Hepatic stellate cell (primary cell): ENCODE data around the gene CROCC2.

Experiments used
- DNase-seq: peaks from one replicate; pipeline ENCODE4 v3.0.0; 2011; ENCODE audit warnings: low spot score

Gene CROCC2

DNA sequence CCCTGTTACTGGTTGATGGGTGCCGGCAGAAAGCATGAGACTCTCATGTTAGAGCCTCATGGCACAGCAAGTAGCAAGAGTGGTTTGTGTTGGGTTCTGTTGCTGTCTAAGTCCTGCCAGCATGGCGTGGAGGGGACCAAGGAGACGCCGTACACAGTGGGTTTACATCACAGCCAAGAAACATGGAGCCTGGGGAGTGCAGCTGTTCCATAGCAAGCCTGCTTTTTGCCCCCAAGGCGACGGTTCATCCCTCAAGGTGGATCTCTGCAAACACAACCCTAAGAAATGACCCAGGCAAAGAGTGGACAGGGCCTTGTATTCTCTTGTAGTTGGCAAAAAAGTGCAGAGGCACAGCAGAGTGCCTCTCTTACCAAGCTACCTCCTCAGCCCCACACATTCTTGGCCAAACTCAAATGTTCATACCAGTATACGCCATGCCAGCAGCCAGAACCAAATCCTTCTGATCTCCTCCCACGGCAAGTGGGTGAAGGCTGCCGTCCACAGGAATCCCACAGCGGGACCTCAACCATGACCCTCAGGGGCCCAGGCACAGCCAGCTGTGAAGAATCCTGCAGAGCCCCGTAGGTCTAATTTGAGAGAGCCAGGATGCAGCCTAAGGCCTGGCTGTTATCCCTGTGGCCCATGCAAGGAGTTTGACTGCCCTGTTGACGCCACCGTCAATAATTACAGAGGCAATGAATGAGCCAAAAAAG, 111.2 kb downstream of the CROCC2 start:
- DNase-seq = no peak

DNA sequence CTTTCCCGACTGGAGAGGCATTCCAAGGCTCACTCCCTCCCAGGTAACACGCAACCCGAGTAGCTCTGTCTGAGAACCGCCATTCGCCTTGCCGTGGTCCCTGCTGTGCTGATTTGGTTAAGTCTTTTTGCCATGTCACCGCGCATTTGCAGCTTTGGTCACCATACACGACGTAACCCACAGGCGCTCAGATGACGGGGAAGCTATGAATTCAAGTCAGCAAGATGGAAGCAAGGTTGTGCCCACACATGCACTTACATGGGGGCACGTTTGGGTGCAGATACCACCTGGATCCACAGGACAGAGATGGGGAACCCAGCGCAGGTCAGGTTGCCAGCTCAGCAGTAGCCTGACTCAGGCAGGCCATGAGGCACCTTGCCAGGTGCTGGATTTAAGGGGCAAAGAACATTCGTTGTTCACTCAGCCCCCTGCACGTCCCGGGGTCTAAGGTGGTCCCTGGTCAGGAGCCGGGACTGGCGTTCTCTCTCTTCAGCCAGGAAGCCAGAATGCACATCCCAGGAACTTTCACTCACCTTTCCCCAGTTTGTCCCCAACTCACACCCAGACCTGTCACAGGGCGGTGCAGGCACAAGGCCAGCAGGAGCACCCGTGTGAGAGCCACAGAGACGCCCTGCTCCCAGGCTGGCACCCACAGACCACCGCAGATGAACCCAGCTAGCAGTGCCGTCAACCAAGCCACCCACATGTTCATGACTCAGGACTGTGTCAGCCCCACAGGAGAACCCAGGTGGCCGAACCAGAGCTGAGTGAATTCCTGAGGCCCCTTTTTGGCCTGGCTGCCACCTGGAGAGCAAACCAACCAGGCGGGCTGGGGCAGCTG, 112.1 kb downstream of the CROCC2 start:
- no peak for DNase-seq

DNA sequence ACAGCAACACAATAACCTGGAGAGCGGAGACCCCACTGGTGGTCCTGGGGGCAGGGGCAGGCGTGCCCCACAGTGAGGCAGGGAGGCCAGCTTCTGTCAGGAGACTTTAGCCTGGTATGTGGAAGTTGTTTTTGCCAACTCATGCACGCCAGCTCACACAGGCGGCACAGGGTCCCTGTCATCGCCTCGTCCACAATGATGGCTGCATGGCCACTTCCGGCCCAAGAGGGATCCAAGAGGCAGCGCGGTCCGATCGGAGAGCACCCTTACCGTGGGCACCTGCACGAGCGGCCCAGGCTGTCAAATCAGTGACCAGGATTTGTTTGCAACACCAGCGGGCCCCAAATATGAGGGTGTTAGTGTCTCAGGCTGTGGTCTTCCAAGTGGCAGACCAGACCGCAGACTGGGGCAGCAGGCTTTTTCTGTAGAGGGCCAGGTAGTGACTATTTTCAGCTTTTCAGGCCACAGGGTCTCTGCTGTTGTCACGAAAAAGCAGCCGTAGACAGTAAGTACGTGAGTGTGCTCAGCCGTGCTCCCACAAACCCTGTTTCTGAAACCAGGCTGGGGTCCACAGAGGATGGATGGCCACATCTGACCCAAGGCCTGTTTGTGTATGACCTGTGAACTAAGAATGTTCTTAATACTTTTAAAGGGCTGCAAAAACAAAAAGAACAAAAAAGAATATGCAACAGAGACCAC, 113.5 kb downstream of the CROCC2 start:
- no peak for DNase-seq

DNA sequence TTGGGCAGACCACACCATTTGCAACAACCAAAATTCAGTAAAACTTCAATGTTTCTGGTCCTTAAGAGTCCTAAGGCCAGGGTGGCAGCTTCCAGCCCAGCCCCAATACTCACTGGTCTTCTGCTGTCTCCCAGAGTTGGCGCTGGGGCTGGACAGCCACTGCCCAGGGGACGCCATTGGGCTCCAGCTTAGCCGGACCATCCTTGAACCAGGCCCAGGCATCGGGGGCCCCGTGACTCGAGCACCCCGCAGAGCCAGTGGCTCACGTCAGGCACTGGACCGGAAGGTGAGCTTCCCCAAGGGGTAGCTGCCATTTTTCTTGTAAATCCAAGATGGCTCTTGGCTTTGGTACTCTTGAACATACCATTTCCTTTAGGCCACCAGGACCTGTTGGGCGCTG, 114.1 kb downstream of the CROCC2 start:
- DNase-seq = no peak

DNA sequence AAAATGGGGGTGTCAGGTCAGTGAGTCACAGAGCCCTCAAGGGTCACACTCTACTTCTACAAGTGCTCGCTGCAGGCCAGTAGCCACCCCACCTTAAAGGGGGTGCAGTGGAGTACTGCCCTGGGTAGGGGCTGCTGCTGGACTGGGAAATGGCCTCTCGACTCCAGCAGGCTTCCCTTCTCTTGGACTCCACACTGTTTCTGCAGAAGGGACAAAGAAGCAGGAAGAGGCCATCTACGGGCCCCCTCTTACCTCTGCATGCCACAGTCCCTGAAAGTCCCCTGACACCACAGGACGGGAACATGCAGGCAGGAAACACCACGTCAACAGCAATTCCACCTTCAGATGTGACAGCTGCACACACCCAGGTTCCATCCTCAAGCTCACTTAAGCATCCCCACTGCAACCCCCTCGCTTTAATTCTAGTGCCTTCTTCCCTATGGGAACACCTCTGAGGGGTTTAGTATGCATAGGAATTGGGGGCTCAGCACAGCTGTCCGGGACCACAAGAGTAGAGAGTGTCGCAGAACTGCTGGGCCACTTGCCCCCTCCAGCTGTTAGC, 114.6 kb downstream of the CROCC2 start:
- no peak for DNase-seq

DNA sequence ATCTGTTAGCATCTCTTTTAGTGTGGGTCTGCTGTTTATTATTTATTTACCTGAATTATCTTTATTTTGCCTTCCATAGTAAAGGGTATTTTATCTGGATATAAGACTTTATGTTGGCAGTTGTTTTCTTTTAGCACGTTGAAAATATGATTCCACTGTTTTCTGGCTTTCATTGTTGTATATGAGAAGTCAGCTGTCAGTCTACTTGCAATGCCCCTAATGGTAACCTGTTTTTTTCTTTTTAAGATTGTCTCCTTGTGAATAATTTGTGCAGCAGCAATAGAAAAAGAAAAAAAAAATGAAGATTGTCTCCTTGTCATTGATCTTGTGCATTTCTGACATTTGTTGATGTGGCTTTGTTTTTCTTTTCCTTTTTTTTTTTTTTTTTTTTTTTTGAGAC, 119.5 kb downstream of the CROCC2 start:
- DNase-seq = no peak

DNA sequence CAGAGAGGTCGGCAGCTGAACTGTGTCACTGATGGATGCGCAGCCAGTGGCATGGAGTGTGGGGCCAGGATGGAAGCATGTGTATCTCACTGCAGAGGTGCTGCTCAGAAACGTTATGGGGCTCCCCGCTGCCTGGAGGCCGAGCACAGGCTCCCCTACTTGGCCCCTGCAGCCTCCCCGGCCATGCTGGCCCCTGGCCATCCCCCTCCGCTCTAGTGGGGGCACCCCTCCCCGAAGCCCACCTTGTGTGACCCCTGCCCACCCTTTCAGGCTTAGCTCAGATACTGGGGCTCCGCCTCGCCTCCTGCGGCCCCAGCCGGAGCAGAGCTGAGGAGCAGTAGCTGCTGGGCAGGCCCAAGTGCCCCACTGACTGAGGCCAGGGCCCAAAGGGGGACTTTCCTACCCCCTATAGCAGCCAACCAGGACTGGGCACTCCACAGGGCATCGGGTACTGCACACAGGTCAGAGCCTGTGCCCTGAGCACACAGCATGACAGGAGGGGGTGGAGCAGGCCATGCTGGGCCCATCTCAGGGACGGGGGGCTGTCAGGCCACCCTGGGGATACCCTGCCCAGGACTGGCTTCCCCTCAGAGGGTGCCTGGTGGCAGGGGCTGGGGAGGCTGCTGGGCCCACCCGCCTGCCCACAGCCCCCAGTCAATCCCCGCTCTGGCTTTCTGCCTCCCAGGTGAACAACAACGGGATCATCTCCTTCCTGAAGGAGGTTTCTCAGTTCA, 123.6 kb downstream of the CROCC2 start:
- DNase-seq = no peak

DNA sequence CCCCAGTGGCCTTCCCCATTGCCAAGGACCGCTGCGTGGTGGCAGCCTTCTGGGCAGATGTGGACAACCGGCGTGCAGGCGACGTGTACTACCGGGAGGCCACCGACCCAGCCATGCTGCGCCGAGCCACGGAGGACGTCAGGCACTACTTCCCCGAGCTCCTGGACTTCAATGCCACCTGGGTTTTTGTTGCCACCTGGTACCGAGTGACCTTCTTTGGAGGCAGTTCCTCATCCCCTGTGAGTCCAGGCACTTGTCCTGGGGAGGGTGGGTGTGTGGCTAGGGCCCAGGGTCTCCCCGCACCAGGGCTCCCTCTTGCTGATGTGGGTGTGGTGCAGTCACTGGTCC, 124.2 kb downstream of the CROCC2 start:
- DNase-seq = no peak

DNA sequence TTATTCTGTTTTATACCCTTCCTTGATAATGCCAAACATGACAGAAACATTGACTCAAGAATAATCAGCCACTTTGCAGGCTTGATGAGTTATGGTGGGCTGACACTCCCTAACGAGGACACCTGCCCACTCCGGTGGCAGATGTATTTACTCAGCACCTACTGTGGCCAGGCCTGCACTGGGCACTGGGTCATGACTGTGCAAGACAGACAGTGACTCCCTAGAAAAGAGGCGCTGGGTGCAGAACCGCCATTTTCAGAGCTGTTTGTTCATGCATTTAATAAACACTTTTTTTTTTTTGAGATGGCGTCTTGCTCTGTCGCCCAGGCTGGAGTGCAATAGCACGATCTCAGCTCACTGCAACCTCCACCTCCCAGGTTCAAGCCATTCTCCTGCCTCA, 124.7 kb downstream of the CROCC2 start:
- DNase-seq = no peak

DNA sequence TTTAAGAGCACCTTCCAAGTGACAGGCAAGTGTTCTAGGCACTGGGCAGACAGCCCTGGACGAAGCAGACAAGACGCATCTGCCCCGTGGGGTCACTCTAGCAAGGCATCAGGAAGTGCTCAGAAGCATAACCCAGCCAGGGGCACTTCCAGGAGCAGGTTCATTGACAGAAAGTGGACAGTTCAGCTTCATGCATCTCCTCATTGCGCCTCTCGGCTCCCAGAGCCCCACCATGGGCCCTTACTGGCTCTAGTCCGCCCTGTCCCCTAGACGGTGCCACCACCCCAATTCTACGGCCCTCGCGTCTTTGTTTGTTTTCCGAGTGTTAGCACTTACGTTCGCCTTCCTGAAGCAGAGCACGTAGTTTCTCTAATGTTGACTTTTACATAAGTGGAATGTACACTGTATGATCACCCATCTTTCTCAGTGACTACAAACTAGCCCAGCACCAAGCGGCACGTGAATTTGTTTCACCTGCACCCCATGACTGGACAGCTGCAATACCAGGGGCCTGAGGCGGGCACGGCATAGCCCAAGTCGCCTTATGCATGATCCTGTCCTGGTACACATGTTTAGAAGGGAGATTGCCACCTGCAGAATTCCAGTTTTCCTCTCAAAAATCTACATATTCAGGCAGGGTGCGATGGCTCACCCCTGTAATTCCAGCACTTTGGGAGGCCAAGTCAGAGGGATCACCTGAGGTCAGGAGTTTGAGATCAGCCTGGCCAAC, 125.5 kb downstream of the CROCC2 start:
- DNase-seq = no peak

DNA sequence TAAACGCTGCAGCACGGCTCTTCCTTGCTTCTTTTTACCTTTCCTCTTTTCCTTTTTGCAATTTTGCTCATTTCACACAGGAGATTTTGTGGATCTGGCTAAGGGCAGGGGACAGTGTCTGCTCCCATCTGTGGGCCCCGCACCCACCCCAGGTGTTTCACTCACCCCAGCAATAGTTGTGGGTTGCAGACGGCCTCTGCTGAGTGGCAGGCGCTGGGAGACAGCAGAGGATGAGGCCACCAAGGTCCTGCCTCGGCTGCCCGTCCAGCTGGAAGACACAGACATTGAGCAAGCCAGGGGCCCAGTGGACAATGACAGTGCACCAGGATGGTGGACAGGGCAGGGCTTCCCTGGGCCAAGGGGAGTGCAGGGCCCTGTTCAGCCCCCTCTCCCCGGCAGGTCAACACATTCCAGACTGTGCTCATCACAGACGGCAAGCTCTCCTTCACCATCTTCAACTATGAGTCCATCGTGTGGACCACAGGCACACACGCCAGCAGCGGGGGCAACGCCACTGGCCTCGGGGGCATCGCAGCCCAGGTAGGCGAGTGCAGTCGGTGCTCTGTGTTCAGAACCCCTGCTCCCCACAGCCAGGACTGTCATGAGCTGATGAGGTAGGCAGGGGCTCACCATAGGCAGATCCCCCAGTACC, 127.3 kb downstream of the CROCC2 start:
- DNase-seq = no peak

DNA sequence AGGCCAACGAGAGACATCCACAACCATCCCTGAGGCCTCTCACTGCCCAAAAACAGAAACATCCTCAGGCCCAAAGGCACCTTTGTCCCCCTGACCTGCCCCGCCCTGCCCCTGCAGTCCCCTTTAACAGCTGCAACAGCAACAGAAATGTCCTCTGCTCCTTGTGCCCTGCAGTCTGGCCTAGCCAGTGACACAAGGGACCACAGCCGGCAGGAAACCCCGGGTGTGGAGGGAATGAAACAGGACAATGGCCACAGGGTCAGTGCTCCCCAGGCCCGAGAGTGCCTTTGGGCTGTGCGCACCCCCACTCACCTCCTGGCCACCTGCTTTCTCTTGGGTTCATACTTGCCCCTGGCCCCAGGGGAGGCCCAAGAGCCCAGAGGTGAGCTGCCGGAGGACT, 127.9 kb downstream of the CROCC2 start:
- DNase-seq = no peak

DNA sequence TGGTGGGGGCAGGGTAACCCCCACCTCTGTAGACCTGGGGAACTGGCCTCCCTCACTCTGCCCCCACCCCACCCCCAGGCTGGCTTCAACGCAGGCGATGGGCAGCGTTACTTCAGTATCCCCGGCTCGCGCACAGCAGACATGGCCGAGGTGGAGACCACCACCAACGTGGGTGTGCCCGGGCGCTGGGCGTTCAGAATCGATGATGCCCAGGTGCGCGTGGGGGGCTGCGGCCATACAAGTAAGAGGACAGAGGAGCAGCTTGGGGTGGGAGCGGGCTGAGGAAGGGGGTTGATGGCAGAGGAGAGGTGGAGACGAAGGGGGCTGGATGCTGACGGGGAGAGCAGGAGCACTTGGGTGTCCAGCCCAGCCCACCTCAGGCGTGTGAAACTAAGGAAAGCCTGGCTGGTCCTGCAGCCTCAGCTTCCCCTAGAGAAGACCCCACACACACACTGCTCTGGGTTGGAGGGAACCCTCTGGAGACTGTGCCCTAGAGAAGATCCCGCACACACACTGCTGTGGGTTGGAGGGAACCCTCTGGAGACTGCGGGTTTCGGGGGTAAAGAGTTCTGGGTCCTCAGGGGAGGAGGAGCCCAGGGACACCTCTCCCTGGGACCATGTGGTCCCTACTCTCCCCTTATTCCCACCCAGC, 128.5 kb downstream of the CROCC2 start:
- DNase-seq = no peak

DNA sequence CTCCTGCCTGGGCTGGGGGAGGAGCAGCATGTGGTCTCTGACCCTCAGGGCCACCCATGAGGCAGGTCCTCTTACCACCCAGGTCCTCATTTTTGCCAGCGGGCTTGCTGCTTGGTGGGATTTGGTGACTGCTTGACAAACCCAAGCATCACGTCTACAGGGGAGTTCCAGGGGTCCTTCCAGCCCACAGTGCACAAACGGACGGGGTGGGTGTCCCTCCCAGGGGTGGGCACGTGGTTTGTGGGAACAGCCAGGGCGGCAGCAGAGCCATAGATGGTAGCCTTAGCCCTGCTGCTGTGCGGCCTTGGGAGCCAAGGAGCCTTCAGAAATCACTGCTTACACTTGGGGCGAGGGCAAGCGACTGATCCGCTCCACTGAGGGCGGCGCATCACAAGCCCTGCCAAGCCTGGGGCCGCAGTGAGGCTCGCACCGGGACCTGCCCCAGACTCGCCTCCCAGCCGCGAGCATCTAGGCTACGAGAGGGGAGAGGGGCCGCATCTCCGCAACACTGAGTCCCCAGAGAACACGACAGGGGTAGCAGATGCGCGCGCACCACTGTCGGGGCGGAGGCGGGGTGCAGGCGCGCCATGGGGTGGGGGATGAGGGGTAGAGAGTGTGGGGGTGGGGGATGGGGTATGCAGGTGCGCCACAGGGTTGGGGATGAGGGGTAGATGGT, 129.1 kb downstream of the CROCC2 start:
- DNase-seq = no peak

DNA sequence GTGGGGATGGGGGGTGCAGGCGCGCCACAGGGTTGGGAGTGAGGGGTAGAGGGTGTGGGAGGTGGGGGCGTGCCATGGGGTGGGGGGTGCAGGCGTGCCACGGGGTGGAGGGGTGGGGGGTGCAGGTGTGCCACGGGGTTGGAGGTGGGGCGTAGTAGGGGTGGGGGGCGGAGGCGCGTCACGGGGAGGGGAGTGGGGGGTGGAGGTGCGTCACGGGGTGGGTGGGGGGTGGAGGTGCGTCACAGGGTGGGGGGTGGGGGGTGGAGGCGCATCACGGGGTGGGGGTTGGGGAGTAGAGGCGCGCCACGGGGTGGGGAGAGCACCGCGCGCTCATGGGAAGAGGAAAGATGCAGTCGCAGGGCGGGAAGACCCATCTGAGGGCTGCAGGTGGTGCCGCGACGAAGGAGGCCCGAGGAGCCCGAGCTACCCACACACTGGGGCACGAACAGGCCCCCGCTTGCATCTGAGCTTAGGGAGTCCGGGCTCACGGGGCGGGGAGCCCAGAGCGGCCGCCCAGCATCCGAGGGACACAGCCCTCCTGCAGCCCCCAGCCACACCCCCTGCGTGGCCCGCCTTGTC, 129.8 kb downstream of the CROCC2 start:
- no peak for DNase-seq

DNA sequence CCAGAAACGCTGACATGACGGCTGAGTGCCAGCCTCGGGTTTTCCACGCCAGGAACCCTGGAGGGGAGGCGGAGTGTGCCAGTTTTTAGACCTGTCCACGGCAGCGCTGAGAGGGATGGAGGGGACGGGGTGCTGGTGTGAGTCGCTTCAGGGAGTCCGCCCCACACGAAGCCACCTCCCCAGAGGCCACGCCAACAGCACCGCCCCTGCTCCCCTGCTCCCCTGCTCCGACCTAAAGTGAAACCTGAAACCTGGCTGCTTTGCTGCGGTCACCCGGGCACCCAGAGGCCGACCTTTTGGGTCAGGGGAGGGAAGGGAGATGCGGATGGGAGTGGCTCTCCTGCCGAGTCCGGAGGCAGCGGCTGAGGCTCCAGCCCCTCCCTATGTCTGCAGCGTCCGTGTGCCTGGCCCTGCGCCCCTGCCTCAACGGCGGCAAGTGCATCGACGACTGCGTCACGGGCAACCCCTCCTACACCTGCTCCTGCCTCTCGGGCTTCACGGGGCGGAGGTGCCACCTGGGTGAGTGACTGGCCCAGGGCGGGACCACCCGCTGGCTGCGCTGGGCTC, 130.3 kb downstream of the CROCC2 start:
- no peak for DNase-seq

DNA sequence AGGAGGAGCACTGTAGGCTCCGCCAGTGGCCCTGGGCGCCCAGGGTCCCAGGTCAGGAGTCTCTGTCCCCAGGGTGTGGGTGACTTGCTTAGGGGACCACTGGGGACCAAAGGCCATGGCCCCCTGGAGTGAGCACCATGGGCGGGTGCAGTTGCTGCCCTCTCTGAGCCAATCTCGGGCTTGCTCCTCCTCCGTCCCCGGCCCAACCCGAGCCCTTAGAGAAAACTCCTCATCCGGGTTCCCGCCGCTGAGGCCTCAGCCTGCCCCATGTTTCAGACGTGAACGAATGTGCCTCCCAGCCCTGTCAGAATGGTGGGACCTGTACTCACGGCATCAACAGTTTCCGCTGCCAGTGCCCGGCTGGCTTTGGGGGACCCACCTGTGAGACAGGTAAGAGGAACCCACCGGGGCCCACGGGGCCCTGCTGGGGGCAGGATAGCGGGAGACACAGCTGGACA, 130.9 kb downstream of the CROCC2 start:
- no peak for DNase-seq

DNA sequence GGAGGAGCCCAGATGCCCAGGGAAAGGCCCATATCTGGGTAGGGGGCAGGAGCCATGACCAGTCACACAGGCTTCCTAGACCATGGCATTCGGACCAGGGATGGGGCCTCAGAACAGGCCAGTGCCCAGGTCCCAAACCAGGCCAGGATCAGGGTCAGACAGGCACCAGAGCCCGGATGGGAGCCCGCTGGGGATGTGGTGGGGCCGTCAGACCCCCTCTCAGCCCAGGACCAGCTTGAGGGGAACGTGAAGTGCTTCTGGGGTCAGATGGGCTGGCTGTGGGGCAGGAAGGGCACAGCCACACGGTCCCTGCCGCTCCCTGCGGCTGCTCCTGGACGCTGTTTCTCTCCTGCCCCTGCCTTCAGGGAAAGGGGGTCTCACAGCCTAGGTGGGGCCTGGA, 131.4 kb downstream of the CROCC2 start:
- DNase-seq = no peak
